ENCODE measurements around the gene RIMS4. TPM values are rescaled to one million over a fixed set of nuclear protein-coding genes. Genes with fewer than 3 reads are reported as not detected.
"Not testable (repeated sequence)": the region's sequence is repeated elsewhere in the genome, so short reads cannot be mapped to it uniquely, and the experiment has no call there.

The RIMS4 gene
- total and polyA plus RNA-seq, 12 donors = 0.04 to 0.42 (median 0.13) TPM; not detected in 5

DNA sequence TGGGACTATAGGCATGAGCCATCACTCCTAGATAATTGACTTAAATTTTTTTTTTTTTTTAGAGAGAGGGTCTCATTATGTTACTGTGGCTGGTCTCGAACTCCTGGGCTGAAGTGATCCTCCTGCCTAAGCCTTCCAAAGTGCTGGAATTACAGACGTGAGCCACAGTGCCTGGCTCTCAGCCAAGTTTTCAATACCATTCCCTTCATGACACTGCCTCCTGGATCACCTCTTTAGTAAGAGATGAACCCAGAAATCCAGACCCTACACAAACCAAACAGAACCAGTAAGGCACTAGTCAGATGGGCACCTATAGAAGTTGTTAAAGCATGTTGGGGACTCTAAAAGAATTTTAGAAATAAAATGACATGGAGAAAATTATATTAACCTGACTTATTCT is 18.3 kb upstream of the RIMS4 start:
- H3K4me1 ChIP-seq = no peaks in the 10 kb centered on the region
- DNase-seq (no peak), ATAC-seq (no peak)
- no peaks in the 10 kb centered on the region for H3K36me3 ChIP-seq
- H3K9me3 ChIP-seq = peaks cover 0 to 16% (median 0%) of the 10 kb centered on the region in 11 donors
- no peak overlapping the region for H3K27ac ChIP-seq
- peaks cover 0 to 35% (median 7%) of the 10 kb centered on the region in 7 donors for H3K27me3 ChIP-seq
- intact Hi-C loops (cut with DNase I) = no loop called here
- WGBS, 2 donors = 46 to 51% methylated on average over 2 of the region's 2 CpGs
- H3K4me3 ChIP-seq = no peak overlapping the region
- TF ChIP-seq, protein P1, sequence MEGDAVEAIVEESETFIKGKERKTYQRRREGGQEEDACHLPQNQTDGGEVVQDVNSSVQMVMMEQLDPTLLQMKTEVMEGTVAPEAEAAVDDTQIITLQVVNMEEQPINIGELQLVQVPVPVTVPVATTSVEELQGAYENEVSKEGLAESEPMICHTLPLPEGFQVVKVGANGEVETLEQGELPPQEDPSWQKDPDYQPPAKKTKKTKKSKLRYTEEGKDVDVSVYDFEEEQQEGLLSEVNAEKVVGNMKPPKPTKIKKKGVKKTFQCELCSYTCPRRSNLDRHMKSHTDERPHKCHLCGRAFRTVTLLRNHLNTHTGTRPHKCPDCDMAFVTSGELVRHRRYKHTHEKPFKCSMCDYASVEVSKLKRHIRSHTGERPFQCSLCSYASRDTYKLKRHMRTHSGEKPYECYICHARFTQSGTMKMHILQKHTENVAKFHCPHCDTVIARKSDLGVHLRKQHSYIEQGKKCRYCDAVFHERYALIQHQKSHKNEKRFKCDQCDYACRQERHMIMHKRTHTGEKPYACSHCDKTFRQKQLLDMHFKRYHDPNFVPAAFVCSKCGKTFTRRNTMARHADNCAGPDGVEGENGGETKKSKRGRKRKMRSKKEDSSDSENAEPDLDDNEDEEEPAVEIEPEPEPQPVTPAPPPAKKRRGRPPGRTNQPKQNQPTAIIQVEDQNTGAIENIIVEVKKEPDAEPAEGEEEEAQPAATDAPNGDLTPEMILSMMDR (IDR thresholded peaks at IDR 0.05) = no peak

DNA sequence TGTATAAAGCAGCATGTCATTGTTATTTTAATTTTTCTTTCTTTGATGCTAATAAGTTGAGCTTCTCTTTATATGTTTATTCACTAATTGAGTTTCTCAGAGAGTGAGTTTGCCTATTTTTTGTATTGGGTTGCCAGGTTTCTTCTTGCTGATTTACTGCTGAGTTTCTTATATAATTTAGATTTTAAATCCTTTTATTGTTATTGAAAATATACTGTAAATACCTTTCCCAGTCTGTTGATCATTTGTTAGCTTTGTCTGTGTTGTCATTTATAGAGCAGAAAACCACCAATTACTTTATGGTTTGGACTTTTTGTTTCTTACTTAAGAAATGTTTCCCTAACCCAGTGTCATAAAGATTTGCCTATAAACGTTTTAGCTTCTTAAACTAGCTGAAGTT is 17.1 kb upstream of the RIMS4 start:
- no peak overlapping the region for H3K27ac ChIP-seq
- TF ChIP-seq, protein P1 (IDR thresholded peaks at IDR 0.05) = no peak
- H3K4me1 ChIP-seq = no peaks in the 10 kb centered on the region
- ATAC-seq (no peak), DNase-seq (no peak)
- no peak overlapping the region for H3K4me3 ChIP-seq
- H3K9me3 ChIP-seq = peaks cover 0 to 16% (median 0%) of the 10 kb centered on the region in 11 donors
- intact Hi-C loops (cut with DNase I) = no loop called here
- WGBS, 2 donors = 15 to 17% methylated on average over 1 of the region's 1 CpG
- no peaks in the 10 kb centered on the region for H3K36me3 ChIP-seq
- H3K27me3 ChIP-seq = peaks cover 0 to 30% (median 7%) of the 10 kb centered on the region in 7 donors

DNA sequence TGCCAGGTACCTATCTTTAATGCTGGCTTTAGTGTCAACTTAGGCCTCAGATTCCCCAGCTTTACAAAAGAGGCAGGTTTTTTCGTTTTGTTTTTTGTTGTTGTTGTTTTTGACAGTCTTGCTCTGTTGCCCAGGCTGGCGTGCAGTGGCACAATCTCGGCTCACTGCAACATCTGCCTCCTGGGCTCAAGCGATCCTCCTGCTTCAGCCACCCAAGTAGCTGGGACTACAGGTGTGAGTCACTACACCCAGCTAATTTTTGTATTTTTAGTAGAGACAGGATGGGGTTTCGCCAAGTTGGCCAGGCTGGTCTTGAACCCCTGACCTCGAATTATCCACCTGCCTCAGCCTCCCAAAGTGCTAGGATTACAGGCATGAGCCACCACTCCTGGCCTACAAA is 11.2 kb upstream of the RIMS4 start:
- H3K9me3 ChIP-seq; H3K4me3 ChIP-seq; intact Hi-C loops (cut with DNase I); DNase-seq; H3K27me3 ChIP-seq; ATAC-seq; H3K4me1 ChIP-seq; H3K27ac ChIP-seq; H3K36me3 ChIP-seq: not testable (repeated sequence)
- WGBS, 2 donors = 88 to 89% methylated on average over 6 of the region's 6 CpGs

DNA sequence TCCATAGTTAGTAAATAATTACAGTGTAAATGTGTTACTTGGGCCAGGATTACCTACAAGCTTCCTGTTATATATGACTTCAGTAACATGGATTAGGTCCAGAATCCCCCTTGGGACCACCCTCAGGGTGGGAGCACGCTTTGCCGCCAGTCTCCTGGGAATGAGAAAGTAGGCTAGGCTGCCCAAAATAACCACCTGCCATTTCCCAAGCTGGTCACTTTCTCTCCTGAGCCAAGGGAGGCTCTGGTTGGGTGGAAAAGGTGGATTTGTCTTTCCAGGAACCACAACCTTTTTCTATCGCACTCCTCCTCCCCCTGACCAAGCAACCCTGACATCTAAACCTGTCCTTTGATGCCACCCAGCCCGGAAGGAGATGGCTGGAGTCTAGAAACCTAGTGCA is 9.6 kb upstream of the RIMS4 start:
- TF ChIP-seq, protein P1 (IDR thresholded peaks at IDR 0.05) = no peak
- Histone ChIP-seq H3K36me3 (no peaks in the 10 kb centered on the region), H3K27me3 (peaks cover 0 to 5% (median 0%) of the 10 kb centered on the region in 7 donors), H3K4me1 (no peaks in the 10 kb centered on the region), H3K9me3 (no peaks in the 10 kb centered on the region), H3K27ac (no peak overlapping the region), H3K4me3 (no peak overlapping the region)
- DNase-seq (no peak), ATAC-seq (no peak)
- intact Hi-C loops (cut with DNase I) = no loop called here
- WGBS, 2 donors = 59 to 64% methylated on average over 4 of the region's 4 CpGs

DNA sequence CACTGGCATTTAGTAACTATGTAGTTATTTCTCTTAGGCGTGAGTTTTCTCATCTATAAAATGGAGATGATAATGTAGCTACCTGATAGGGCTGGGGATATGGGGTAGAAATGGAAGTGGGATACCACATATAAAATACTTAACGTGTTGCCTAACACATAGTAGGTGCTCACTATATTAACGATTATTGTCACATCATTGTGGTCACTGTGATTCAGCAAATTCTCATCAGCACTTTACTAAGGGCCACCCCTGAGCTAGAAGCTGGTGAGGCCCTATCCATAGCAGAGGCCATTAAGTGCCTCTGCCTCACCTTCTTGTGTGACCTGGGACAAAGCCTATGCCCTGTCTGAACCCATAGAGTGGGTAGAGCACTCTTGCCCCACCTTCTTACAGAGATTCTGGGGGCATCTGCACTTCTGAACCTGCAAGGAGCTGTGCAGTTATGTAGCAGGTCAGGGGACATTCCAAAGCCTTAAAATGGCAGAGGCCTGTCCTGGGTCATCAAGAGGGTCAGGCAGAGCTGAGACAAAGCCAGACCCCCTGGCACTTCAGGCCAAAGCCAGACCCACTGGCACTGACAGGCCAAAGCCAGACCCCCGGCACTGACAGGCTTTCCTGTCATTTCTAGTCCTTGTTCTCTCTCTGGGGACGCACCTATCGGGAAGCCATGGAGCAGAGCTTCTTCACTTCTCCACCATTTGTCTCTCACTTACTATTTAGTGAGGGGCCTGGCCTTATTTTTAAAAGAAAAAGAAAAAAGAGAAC is 7.0 kb upstream of the RIMS4 start:
- intact Hi-C loops (cut with DNase I) = no loop called here
- no peak for DNase-seq
- H3K4me3 ChIP-seq = no peak overlapping the region
- no peaks in the 10 kb centered on the region for H3K36me3 ChIP-seq
- TF ChIP-seq, protein P1 (IDR thresholded peaks at IDR 0.05) = no peak
- WGBS, 2 donors = 84 to 87% methylated on average over 6 of the region's 6 CpGs
- ATAC-seq = no peak
- H3K27ac ChIP-seq = no peak overlapping the region
- no peaks in the 10 kb centered on the region for H3K4me1 ChIP-seq
- peaks cover 0 to 6% (median 0%) of the 10 kb centered on the region in 11 donors for H3K9me3 ChIP-seq
- peaks cover 0 to 10% (median under 1%) of the 10 kb centered on the region in 7 donors for H3K27me3 ChIP-seq
